HFFc6 (cell line): ENCODE measurements around the gene KCNAB1. TPM values are rescaled to one million over a fixed set of nuclear protein-coding genes. Genes with fewer than 3 reads are reported as not detected.

Experiments used
- DNase-seq: peaks from one replicate; pipeline ENCODE4 v3.0.0-alpha.2; 2018
- H3K27ac Mint-ChIP-seq: 2 replicates; pipeline ENCODE4 v1.8.0; 2020; ENCODE audit warnings: mild to moderate bottlenecking, mixed read lengths
- H3K27me3 Mint-ChIP-seq: 2 replicates; pipeline ENCODE4 v1.8.0; 2021; ENCODE audit warnings: mild to moderate bottlenecking, moderate library complexity, mixed read lengths; ENCODE audit not compliant: insufficient read depth
- H3K36me3 Mint-ChIP-seq: 2 replicates; pipeline ENCODE4 v1.8.0; 2021; ENCODE audit warnings: low read depth, mixed read lengths
- H3K4me1 Mint-ChIP-seq: 2 replicates; pipeline ENCODE4 v1.8.0; 2020; ENCODE audit warnings: low read depth, mixed read lengths
- H3K4me3 Mint-ChIP-seq: 2 replicates; pipeline ENCODE4 v1.8.0; 2020; ENCODE audit warnings: mild to moderate bottlenecking, moderate library complexity, mixed read lengths
- H3K9me3 Mint-ChIP-seq: 2 replicates; pipeline ENCODE4 v1.8.0; 2020; ENCODE audit warnings: mild to moderate bottlenecking, mixed read lengths
- total RNA-seq, 6 experiments: library from RNA; stranded (reverse); fragmentation: NEBNext Ultra II Directional; extraction: Animal tissue kit (Norgen Biotek cat#: 25700); gene quantifications; 2 replicates in 1 of 6; 3 replicates in 5 of 6; pipeline ENCODE4 v1.2.3, GENCODE V29; 2021
- TF ChIP-seq, protein P1 (sequence below): fragments of 200-600 bp; sonication (generic); IDR thresholded peaks from 2 replicates; pipeline ENCODE4 v1.5.0; 2021; ENCODE audit warnings: antibody characterized with exemption, mild to moderate bottlenecking

The KCNAB1 gene
- total RNA-seq, 6 experiments from 2014 or later, result not detected

DNA sequence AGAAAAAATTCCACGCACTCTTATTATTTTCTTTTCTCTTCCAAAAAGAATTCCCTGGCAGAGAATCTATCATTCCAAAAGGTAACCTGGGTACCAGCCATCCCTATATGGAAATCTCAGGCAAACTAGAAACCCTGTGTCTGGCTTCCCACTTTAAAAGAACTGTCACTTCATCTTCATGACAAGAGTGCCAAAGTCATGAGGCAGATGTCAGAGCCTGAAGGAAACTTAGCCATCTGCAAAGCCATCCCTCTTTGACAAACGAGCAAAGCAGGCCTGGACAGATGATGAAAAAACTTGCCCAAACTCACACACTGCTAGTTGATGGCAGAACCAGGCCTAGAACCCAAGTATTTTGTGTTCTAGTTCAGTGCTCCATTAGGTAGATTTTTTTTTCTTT is 418.7 kb downstream of the KCNAB1 start:
- no peak for DNase-seq
- TF ChIP-seq, protein P1, sequence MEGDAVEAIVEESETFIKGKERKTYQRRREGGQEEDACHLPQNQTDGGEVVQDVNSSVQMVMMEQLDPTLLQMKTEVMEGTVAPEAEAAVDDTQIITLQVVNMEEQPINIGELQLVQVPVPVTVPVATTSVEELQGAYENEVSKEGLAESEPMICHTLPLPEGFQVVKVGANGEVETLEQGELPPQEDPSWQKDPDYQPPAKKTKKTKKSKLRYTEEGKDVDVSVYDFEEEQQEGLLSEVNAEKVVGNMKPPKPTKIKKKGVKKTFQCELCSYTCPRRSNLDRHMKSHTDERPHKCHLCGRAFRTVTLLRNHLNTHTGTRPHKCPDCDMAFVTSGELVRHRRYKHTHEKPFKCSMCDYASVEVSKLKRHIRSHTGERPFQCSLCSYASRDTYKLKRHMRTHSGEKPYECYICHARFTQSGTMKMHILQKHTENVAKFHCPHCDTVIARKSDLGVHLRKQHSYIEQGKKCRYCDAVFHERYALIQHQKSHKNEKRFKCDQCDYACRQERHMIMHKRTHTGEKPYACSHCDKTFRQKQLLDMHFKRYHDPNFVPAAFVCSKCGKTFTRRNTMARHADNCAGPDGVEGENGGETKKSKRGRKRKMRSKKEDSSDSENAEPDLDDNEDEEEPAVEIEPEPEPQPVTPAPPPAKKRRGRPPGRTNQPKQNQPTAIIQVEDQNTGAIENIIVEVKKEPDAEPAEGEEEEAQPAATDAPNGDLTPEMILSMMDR, result no peak
- no peak overlapping the region for H3K4me3 Mint-ChIP-seq
- H3K9me3 Mint-ChIP-seq, result no peaks in the 10 kb centered on the region
- H3K36me3 Mint-ChIP-seq, result peaks cover 20% of the 10 kb centered on the region
- peaks cover 74% of the 10 kb centered on the region for H3K4me1 Mint-ChIP-seq
- H3K27me3 Mint-ChIP-seq, result peaks cover 5% of the 10 kb centered on the region; the same call in 1 of the 2 replicates
- no peak overlapping the region; the same call in 1 of the 2 replicates for H3K27ac Mint-ChIP-seq

DNA sequence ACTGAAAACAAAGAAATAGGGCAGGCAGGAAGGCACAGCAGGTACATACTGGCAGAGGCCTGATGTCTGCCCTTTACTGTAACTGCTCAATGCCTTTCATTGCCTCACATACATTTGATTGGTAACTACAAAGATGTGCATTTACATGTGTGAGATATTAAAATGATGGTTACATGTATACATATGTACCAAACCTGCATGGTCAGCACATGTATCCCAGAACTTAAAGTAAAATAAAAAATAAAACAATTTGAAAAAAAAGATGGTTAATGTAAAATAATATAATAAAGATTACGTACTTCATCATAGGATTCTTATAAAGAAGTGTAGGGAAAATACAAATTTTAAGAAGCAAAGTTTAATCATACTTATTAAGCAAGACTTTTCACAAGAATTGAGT is 419.4 kb downstream of the KCNAB1 start:
- Mint-ChIP-seq H3K36me3 (peaks cover 27% of the 10 kb centered on the region), H3K27me3 (peaks cover 1% of the 10 kb centered on the region; the same call in 1 of the 2 replicates), H3K4me3 (no peak overlapping the region), H3K27ac (no peak overlapping the region; the same call in 1 of the 2 replicates), H3K9me3 (no peaks in the 10 kb centered on the region), H3K4me1 (peaks cover 75% of the 10 kb centered on the region)
- no peak for DNase-seq
- TF ChIP-seq, protein P1, result no peak

DNA sequence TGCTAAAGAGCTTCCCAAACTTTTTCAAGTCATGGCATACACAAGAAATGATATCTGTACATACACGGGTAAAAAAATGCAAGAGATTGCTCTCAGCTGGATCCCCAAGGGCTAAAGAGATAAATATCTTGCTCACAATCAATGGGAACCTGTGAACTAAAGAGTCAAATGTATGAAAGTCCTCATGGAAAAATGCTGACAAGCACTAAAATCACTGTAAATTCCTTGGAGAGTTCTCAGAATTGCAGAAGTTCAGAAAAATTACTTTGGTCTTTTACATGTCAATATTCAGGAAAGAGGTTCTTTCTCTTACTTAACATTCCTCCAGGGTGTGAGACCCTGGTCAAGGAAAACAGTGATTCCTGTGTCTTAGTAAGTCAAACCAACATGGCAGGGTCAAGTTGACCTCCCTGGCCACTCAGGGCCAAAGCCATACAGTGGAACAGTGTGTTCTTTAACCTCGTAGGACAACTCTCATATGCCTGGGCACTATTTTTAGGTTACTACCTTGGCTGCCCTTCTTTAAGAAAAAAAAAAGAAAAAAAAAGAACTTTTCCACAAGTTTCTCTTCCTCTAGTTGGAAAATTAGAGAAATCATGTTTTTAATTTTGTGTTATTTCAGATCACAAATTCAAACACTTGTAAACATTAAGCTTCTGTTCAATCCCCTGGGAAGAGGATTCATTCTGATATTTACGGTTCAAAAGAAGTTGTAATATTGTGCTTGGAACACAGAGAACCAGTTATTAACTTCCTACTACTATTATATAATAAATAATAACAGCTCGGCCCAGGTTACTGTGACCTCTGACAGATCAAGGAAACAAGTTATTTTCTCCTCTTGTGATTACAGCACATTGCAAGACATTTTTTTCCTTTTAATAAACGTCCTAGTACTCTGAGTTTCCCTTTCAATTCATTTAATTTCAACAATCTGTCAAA is 422.0 kb downstream of the KCNAB1 start:
- peaks cover 48% of the 10 kb centered on the region for H3K36me3 Mint-ChIP-seq

DNA sequence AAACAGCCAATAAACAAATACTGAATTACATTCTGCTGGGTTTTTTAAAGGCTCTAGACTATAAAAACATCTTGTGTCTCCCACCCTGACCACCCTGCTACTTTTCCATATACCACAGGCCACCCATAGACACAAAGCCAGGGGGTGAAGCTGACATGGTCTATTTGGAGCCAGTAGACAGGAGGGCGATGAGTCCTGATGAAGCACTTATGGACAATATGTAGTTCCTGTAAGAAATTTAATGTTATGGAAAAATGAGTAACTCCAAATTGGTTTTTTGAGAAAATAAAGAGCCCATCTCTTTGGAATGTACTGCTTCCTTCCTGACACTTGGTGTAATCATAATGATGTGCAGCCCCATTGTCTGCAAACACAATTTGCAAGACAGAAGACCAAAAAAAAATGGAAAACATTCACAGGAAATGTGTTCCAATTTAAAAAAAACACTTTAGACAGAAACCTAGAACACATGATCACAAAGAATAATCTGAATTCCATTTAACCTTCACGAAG is 422.7 kb downstream of the KCNAB1 start:
- no peak for DNase-seq
- Mint-ChIP-seq H3K4me3 (no peak overlapping the region), H3K36me3 (peaks cover 54% of the 10 kb centered on the region), H3K9me3 (no peaks in the 10 kb centered on the region), H3K27ac (peak overlapping the region; percentile 71), H3K27me3 (no peaks in the 10 kb centered on the region), H3K4me1 (peaks cover 78% of the 10 kb centered on the region)
- TF ChIP-seq, protein P1, result no peak

More for the DNA sequence above, 422.0 kb downstream of the KCNAB1 start:
- TF ChIP-seq, protein P1, result no peak
- peak overlapping the region; percentile 71 for H3K27ac Mint-ChIP-seq
- H3K4me1 Mint-ChIP-seq, result peaks cover 75% of the 10 kb centered on the region
- no peak overlapping the region for H3K4me3 Mint-ChIP-seq
- H3K9me3 Mint-ChIP-seq, result no peaks in the 10 kb centered on the region
- DNase-seq, result no peak
- no peaks in the 10 kb centered on the region for H3K27me3 Mint-ChIP-seq

DNA sequence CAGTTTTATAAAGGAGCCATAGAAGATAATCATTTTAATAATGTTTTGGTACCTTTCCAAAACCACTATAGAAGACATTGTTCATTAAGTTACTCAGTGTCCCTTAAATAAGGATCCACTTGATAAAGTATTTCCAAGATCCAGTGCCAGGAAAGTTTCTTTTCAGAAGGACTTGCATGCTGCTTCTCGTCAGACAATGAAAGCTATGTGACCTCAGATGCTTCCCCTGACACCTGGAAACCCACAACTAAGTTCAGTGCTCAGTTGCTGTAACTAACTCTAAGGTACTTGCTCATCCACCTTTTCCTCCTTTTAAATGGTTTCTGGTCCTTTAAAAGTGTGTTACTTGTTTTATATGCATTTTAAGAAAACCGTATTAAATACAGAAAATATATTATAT is 427.3 kb downstream of the KCNAB1 start:
- peak overlapping the region; percentile 95 for H3K4me3 Mint-ChIP-seq
- peaks cover 95% of the 10 kb centered on the region for H3K36me3 Mint-ChIP-seq
- TF ChIP-seq, protein P1, result no peak
- H3K27ac Mint-ChIP-seq, result peak overlapping the region; percentile 97
- H3K27me3 Mint-ChIP-seq, result no peaks in the 10 kb centered on the region; the same call in 1 of the 2 replicates
- H3K9me3 Mint-ChIP-seq, result no peaks in the 10 kb centered on the region
- peaks cover 100% of the 10 kb centered on the region for H3K4me1 Mint-ChIP-seq
- DNase-seq, result peak; percentile 48
